ENCODE results near the gene CRNKL1.
A peak's percentile ranks its signal among the peaks of the same experiment; 100 is the strongest.

Gene CRNKL1

GRCh38 chr20:20060234-20060998 is 8.2 kb upstream of the CRNKL1 start:
- Histone ChIP-seq H4K8ac (ENCODE audit: low read depth, low read length) (no peak overlapping the region), H3K4me2 (ENCODE audit: insufficient read depth, low read length, poor library complexity, severe bottlenecking) (no peak overlapping the region), H3K36me3 (replicated peaks in 1 of 2; ENCODE audit: control insufficient read depth in 2 of 2, insufficient read depth in 2 of 2, low read length in 2 of 2) (no peaks in the 10 kb centered on the region), H2BK120ac (ENCODE audit: low read depth, low read length) (no peak overlapping the region), H3K79me1 (ENCODE audit: low read depth, low read length) (no peaks in the 10 kb centered on the region), H2AFZ (ENCODE audit: low read length) (no peak overlapping the region), H3K4me3 (ENCODE audit: low read length in 2 of 2) (no peak overlapping the region), H3K27me3 (ENCODE audit: control insufficient read depth in 3 of 3, insufficient read depth in 3 of 3, low read depth in 1 of 3, low read length in 3 of 3) (peaks cover 0 to 5% (median 0%) of the 10 kb centered on the region in 3 experiments), H3K27ac (replicated peaks; ENCODE audit: low read length) (no peak overlapping the region), H3K9ac (ENCODE audit: low read depth, low read length, poor library complexity) (no peak overlapping the region), H2BK5ac (ENCODE audit: low read length) (no peak overlapping the region), H3K14ac (ENCODE audit: low read length) (no peak overlapping the region), H3K18ac (ENCODE audit: low read length) (no peak overlapping the region), H3K4ac (ENCODE audit: low read length) (no peak overlapping the region), H2BK12ac (ENCODE audit: low read length) (no peak overlapping the region), H2AK5ac (ENCODE audit: low read depth, low read length) (no peak overlapping the region), H3K4me1 (ENCODE audit: control insufficient read depth in 2 of 2, insufficient read depth in 1 of 2, low read depth in 1 of 2, low read length in 2 of 2) (no peaks in the 10 kb centered on the region), H3K23ac (ENCODE audit: low read depth, low read length, poor library complexity) (no peak overlapping the region), H2BK15ac (ENCODE audit: low read length) (no peak overlapping the region), H4K91ac (ENCODE audit: low read depth, low read length, poor library complexity) (no peak overlapping the region), H3K9me3 (replicated peaks in 1 of 2; ENCODE audit: control insufficient read depth in 2 of 2, insufficient read depth in 1 of 2, low read depth in 1 of 2, low read length in 2 of 2) (no peaks in the 10 kb centered on the region)
- no CpG with 5 or more reads among the region's 6 CpGs for WGBS, 2 donors (ENCODE audit: extremely low coverage in 2 of 2, insufficient read length in 2 of 2, insufficient replicate concordance in 1 of 2)
- DNase-seq (ENCODE audit: low spot score), result no peak

- Histone ChIP-seq H3K4ac (ENCODE audit: low read length) (no peak overlapping the region), H3K4me1 (ENCODE audit: control insufficient read depth in 2 of 2, insufficient read depth in 1 of 2, low read depth in 1 of 2, low read length in 2 of 2) (peaks cover 2 to 4% of the 10 kb centered on the region in 2 donors), H2BK15ac (ENCODE audit: low read length) (no peak overlapping the region), H3K27me3 (ENCODE audit: control insufficient read depth in 3 of 3, insufficient read depth in 3 of 3, low read depth in 1 of 3, low read length in 3 of 3) (no peaks in the 10 kb centered on the region), H4K8ac (ENCODE audit: low read depth, low read length) (no peak overlapping the region), H2BK5ac (ENCODE audit: low read length) (no peak overlapping the region), H2AK5ac (ENCODE audit: low read depth, low read length) (peak overlapping the region; percentile 60), H4K91ac (ENCODE audit: low read depth, low read length, poor library complexity) (no peak overlapping the region), H3K14ac (ENCODE audit: low read length) (no peak overlapping the region), H3K36me3 (replicated peaks in 1 of 2; ENCODE audit: control insufficient read depth in 2 of 2, insufficient read depth in 2 of 2, low read length in 2 of 2) (peaks cover 13 to 41% of the 10 kb centered on the region in 2 donors), H3K79me1 (ENCODE audit: low read depth, low read length) (peaks cover 4% of the 10 kb centered on the region), H2BK120ac (ENCODE audit: low read depth, low read length) (no peak overlapping the region), H2AFZ (ENCODE audit: low read length) (peak overlapping the region; percentile 98), H3K4me2 (ENCODE audit: insufficient read depth, low read length, poor library complexity, severe bottlenecking) (peak overlapping the region; percentile 56), H2BK12ac (ENCODE audit: low read length) (no peak overlapping the region), H3K4me3 (ENCODE audit: low read length in 2 of 2) (peak overlapping the region; percentile 79 to 96), H3K18ac (ENCODE audit: low read length) (peak overlapping the region; percentile 88), H3K9ac (ENCODE audit: low read depth, low read length, poor library complexity) (peak overlapping the region; percentile 96), H3K27ac (replicated peaks; ENCODE audit: low read length) (no peak overlapping the region), H3K9me3 (replicated peaks in 1 of 2; ENCODE audit: control insufficient read depth in 2 of 2, insufficient read depth in 1 of 2, low read depth in 1 of 2, low read length in 2 of 2) (no peaks in the 10 kb centered on the region), H3K23ac (ENCODE audit: low read depth, low read length, poor library complexity) (peak overlapping the region; percentile 96)
- DNase-seq (ENCODE audit: low spot score), result no peak
- no CpG with 5 or more reads among the region's 13 CpGs for WGBS, 2 donors (ENCODE audit: extremely low coverage in 2 of 2, insufficient read length in 2 of 2, insufficient replicate concordance in 1 of 2)
Observed at GRCh38 chr20:20051767-20052073, 546 bp downstream of the CRNKL1 start.

GRCh38 chr20:20039752-20040387 is 12.4 kb downstream of the CRNKL1 start:
- Histone ChIP-seq H3K27me3 (ENCODE audit: control insufficient read depth in 3 of 3, insufficient read depth in 3 of 3, low read depth in 1 of 3, low read length in 3 of 3) (no peaks in the 10 kb centered on the region), H2BK12ac (ENCODE audit: low read length) (no peak overlapping the region), H3K23ac (ENCODE audit: low read depth, low read length, poor library complexity) (no peak overlapping the region), H3K4me3 (ENCODE audit: low read length in 2 of 2) (no peak overlapping the region), H3K36me3 (replicated peaks in 1 of 2; ENCODE audit: control insufficient read depth in 2 of 2, insufficient read depth in 2 of 2, low read length in 2 of 2) (peaks cover 28 to 100% of the 10 kb centered on the region in 2 donors), H3K79me1 (ENCODE audit: low read depth, low read length) (no peaks in the 10 kb centered on the region), H3K18ac (ENCODE audit: low read length) (no peak overlapping the region), H2AK5ac (ENCODE audit: low read depth, low read length) (no peak overlapping the region), H3K4me1 (ENCODE audit: control insufficient read depth in 2 of 2, insufficient read depth in 1 of 2, low read depth in 1 of 2, low read length in 2 of 2) (no peaks in the 10 kb centered on the region), H3K27ac (replicated peaks; ENCODE audit: low read length) (no peak overlapping the region), H3K9ac (ENCODE audit: low read depth, low read length, poor library complexity) (no peak overlapping the region), H4K91ac (ENCODE audit: low read depth, low read length, poor library complexity) (no peak overlapping the region), H2AFZ (ENCODE audit: low read length) (no peak overlapping the region), H2BK15ac (ENCODE audit: low read length) (no peak overlapping the region), H4K8ac (ENCODE audit: low read depth, low read length) (no peak overlapping the region), H2BK120ac (ENCODE audit: low read depth, low read length) (no peak overlapping the region), H3K14ac (ENCODE audit: low read length) (no peak overlapping the region), H3K9me3 (replicated peaks in 1 of 2; ENCODE audit: control insufficient read depth in 2 of 2, insufficient read depth in 1 of 2, low read depth in 1 of 2, low read length in 2 of 2) (no peaks in the 10 kb centered on the region), H3K4ac (ENCODE audit: low read length) (no peak overlapping the region), H2BK5ac (ENCODE audit: low read length) (no peak overlapping the region), H3K4me2 (ENCODE audit: insufficient read depth, low read length, poor library complexity, severe bottlenecking) (no peak overlapping the region)
- DNase-seq (ENCODE audit: low spot score), result no peak
- WGBS, 2 donors (ENCODE audit: extremely low coverage in 2 of 2, insufficient read length in 2 of 2, insufficient replicate concordance in 1 of 2), result no CpG with 5 or more reads among the region's 6 CpGs

GRCh38 chr20:20038586-20038985 is 13.7 kb downstream of the CRNKL1 start:
- H3K9me3 ChIP-seq (replicated peaks in 1 of 2; ENCODE audit: control insufficient read depth in 2 of 2, insufficient read depth in 1 of 2, low read depth in 1 of 2, low read length in 2 of 2), result no peaks in the 10 kb centered on the region

More at GRCh38 chr20:20038586-20038985, 13.7 kb downstream of the CRNKL1 start:
- Histone ChIP-seq H3K4me3 (ENCODE audit: low read length in 2 of 2) (no peak overlapping the region), H3K36me3 (replicated peaks in 1 of 2; ENCODE audit: control insufficient read depth in 2 of 2, insufficient read depth in 2 of 2, low read length in 2 of 2) (peaks cover 23 to 100% of the 10 kb centered on the region in 2 donors), H3K14ac (ENCODE audit: low read length) (no peak overlapping the region), H3K4me2 (ENCODE audit: insufficient read depth, low read length, poor library complexity, severe bottlenecking) (no peak overlapping the region), H2BK12ac (ENCODE audit: low read length) (no peak overlapping the region), H2AK5ac (ENCODE audit: low read depth, low read length) (no peak overlapping the region), H3K4ac (ENCODE audit: low read length) (no peak overlapping the region), H3K27ac (replicated peaks; ENCODE audit: low read length) (no peak overlapping the region), H3K18ac (ENCODE audit: low read length) (no peak overlapping the region), H2AFZ (ENCODE audit: low read length) (no peak overlapping the region), H3K9ac (ENCODE audit: low read depth, low read length, poor library complexity) (no peak overlapping the region), H2BK5ac (ENCODE audit: low read length) (no peak overlapping the region), H3K27me3 (ENCODE audit: control insufficient read depth in 3 of 3, insufficient read depth in 3 of 3, low read depth in 1 of 3, low read length in 3 of 3) (no peaks in the 10 kb centered on the region), H2BK15ac (ENCODE audit: low read length) (no peak overlapping the region), H4K91ac (ENCODE audit: low read depth, low read length, poor library complexity) (no peak overlapping the region), H4K8ac (ENCODE audit: low read depth, low read length) (no peak overlapping the region), H3K79me1 (ENCODE audit: low read depth, low read length) (no peaks in the 10 kb centered on the region), H3K23ac (ENCODE audit: low read depth, low read length, poor library complexity) (no peak overlapping the region), H3K4me1 (ENCODE audit: control insufficient read depth in 2 of 2, insufficient read depth in 1 of 2, low read depth in 1 of 2, low read length in 2 of 2) (no peaks in the 10 kb centered on the region), H2BK120ac (ENCODE audit: low read depth, low read length) (no peak overlapping the region)
- DNase-seq (ENCODE audit: low spot score), result no peak
- no CpG with 5 or more reads among the region's 6 CpGs for WGBS, 2 donors (ENCODE audit: extremely low coverage in 2 of 2, insufficient read length in 2 of 2, insufficient replicate concordance in 1 of 2)

All from neuronal stem cell (in vitro differentiated cells).